ENCODE results near the gene SLC30A2. TPM values are rescaled to one million over a fixed set of nuclear protein-coding genes. Genes with fewer than 3 reads are reported as not detected.
A peak's percentile ranks its signal among the peaks of the same experiment; 100 is the strongest.

The SLC30A2 gene
- total RNA-seq, 1 donor from 2014 or later, result 4.4 TPM

DNA sequence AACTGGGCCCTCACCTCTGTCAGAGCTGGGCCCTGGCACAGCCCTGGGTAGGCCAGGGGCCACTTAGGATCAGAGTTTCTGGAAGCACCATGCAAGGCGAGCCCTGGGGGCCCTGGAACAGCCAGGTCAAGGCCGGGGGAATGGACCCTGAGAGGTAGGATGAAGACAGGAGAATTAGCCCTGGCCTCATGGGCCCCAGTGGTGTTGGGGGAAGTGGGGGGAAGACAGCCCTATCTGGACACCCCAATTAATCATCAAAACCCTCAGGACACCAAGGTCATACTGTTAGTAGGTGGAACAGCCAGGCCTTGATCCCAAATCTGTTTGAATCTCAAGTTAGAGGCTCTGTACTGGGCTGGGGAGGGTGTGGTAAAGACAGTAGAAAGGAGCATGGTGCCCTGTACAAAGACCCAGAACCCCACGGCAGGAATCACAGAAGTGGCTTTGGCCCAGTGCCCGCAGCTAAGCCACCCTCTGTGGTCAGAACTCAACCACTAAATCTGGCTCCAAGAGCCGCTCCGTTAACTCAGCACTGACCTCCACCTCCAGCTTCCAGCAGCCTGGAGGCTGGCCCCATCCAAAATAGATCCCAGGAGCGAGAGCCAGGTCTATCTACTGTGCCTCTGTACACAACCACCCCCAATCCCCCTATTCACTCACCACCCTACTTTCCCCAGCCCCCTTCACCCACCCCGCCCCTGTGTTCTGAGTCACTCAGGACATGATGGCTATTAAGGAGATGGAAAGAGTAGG is 35.5 kb upstream of the SLC30A2 start:
- no peak for DNase-seq (ENCODE audit: extremely low spot score, unreplicated experiment)
- H3K36me3 Mint-ChIP-seq, result no peaks in the 10 kb centered on the region
- H3K4me3 Mint-ChIP-seq, result no peak overlapping the region
- no peaks in the 10 kb centered on the region for H3K9me3 Mint-ChIP-seq
- TF ChIP-seq, protein P1, sequence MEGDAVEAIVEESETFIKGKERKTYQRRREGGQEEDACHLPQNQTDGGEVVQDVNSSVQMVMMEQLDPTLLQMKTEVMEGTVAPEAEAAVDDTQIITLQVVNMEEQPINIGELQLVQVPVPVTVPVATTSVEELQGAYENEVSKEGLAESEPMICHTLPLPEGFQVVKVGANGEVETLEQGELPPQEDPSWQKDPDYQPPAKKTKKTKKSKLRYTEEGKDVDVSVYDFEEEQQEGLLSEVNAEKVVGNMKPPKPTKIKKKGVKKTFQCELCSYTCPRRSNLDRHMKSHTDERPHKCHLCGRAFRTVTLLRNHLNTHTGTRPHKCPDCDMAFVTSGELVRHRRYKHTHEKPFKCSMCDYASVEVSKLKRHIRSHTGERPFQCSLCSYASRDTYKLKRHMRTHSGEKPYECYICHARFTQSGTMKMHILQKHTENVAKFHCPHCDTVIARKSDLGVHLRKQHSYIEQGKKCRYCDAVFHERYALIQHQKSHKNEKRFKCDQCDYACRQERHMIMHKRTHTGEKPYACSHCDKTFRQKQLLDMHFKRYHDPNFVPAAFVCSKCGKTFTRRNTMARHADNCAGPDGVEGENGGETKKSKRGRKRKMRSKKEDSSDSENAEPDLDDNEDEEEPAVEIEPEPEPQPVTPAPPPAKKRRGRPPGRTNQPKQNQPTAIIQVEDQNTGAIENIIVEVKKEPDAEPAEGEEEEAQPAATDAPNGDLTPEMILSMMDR (conservative IDR thresholded peaks at IDR 0.05), result no peak
- peaks cover 23% of the 10 kb centered on the region for H3K4me1 Mint-ChIP-seq (ENCODE audit: unreplicated experiment)
- peaks cover 4% of the 10 kb centered on the region for H3K27me3 Mint-ChIP-seq
- H3K27ac Mint-ChIP-seq, result peak overlapping the region; percentile 93

DNA sequence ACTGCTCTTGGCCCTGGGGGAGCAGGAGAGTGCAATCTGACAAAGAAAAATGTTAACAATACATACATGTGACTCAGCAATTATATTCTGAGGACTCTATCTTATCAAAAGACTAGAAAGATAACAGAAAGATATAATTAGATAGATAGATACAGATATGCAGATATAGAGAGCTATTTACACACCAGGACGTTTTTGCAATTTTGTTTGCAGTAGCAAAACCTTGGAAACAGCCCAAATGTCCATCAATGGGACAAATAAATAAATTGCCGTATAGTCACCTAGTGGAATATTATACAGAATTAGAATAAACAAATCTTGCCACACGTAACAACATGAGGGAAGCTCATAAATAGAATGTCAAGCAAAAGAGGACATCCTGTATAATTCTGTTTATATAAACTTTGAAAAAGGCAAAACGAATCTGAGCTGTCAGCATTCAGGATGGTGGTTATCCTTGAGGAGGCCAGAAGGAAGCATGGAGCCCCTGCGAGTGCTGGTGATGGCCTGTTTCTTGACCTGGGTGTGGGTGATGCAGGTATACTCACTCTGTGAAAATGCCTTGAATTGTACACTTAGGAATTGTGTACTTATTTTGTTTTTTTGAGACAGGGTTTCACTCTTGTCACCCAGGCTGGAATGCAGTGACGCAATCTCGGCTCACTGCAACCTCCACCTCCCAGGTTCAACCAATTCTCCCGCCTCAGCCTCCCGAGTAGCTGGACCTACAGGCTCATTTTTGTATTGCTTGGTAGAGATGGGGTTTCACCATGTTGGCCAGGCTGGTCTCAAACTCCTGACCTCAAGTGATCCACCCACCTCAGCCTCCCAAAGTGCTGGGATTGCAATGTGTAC is 34.3 kb upstream of the SLC30A2 start:
- Mint-ChIP-seq H3K9me3 (no peaks in the 10 kb centered on the region), H3K4me1 (ENCODE audit: unreplicated experiment) (peaks cover 31% of the 10 kb centered on the region), H3K27me3 (peaks cover under 1% of the 10 kb centered on the region), H3K4me3 (no peak overlapping the region), H3K27ac (peak overlapping the region; percentile 93), H3K36me3 (no peaks in the 10 kb centered on the region)
- no peak for DNase-seq (ENCODE audit: extremely low spot score, unreplicated experiment)
- TF ChIP-seq, protein P1 (conservative IDR thresholded peaks at IDR 0.05), result no peak

DNA sequence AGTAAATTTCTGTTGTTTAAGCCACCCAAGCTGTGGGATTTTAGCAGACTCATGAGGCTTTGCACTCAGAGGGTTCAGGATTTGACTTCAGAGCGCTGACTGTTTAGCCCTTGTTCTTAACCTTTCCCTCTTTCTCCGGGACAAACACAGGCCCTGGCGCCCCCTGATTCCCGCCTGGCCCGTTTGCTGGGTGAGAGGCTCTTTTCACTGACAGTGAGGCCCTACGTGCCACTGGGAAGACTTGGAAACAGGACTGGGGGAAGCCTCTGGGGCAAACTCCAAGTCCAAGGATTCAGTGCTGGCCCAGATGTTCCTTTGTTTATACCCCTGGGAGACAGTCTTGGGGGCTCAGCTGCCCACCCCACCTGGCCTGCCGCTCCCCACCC is 33.3 kb upstream of the SLC30A2 start:
- H3K27me3 Mint-ChIP-seq, result no peaks in the 10 kb centered on the region
- TF ChIP-seq, protein P1 (conservative IDR thresholded peaks at IDR 0.05), result no peak

DNA sequence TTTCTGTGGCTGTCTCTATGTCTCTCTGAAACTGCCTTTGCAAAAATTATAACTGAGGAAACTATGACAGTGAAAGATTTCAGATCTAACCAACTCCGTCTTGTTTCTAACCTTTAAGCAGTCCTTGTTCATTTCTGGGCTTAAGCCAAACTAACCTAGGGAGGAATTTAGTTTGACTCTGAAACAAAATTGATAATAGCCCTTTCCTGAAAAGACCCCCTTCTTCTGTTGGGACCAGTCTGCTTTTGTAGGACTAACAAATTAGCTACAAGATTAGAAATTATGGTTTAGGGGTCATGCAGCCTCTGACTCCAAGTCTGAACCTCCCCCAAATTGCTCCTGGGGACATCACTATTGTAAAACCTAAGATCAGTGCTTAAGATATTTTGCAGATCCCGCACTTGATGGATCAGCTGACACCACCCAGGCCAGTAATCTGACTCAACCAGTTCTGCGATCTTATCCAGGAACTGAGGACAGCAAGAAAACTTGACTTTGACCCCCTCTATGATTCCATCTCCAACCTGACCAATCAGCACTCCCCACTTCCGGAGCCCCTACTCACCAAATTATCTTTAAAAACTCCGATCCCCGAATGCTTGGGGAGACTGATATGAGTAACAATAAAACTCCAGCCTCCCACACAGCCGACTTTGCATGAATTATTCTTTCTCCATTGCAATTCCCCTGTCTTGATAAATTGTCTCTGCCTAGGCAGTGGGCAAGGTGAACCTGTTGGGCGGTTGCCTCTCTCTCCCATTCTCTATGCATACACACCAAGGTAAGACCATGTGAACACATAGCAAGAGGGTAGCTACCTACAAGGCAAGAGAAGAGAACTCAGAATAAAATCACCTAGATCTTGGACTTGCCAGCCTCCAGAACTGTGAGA is 32.6 kb upstream of the SLC30A2 start:
- Mint-ChIP-seq H3K4me1 (ENCODE audit: unreplicated experiment) (peaks cover 31% of the 10 kb centered on the region), H3K36me3 (no peaks in the 10 kb centered on the region), H3K4me3 (peak overlapping the region; percentile 68), H3K27me3 (no peaks in the 10 kb centered on the region), H3K9me3 (no peaks in the 10 kb centered on the region), H3K27ac (peak overlapping the region; percentile 93)
- TF ChIP-seq, protein P1 (conservative IDR thresholded peaks at IDR 0.05), result no peak
- no peak for DNase-seq (ENCODE audit: extremely low spot score, unreplicated experiment)

More for the DNA sequence above, 33.3 kb upstream of the SLC30A2 start:
- no peaks in the 10 kb centered on the region for H3K36me3 Mint-ChIP-seq
- no peaks in the 10 kb centered on the region for H3K9me3 Mint-ChIP-seq
- H3K27ac Mint-ChIP-seq, result peak overlapping the region; percentile 93
- H3K4me3 Mint-ChIP-seq, result peak overlapping the region; percentile 25
- no peak for DNase-seq (ENCODE audit: extremely low spot score, unreplicated experiment)
- H3K4me1 Mint-ChIP-seq (ENCODE audit: unreplicated experiment), result peaks cover 31% of the 10 kb centered on the region

DNA sequence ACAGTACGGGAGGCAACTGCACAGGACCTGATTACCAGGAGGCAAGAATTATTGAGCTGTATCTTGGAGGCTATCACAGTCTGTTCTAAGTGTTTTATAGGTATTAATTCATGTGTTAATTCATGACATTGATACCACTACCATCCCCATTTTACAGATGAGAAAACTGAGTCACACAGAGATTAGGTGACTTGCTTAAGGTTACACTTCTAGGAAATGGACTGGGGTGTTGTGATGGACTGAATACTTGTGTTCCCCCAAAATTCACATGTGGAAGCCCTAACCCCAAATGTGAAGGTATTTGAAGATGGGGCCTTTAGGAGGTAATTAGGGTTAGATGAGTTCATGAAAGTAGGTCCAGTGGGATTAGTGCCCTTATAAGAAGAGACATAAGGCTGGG is 31.6 kb upstream of the SLC30A2 start:
- Mint-ChIP-seq H3K27ac (peak overlapping the region; percentile 93), H3K36me3 (no peaks in the 10 kb centered on the region), H3K9me3 (no peaks in the 10 kb centered on the region), H3K4me3 (no peak overlapping the region), H3K4me1 (ENCODE audit: unreplicated experiment) (peaks cover 35% of the 10 kb centered on the region), H3K27me3 (no peaks in the 10 kb centered on the region)
- no peak for DNase-seq (ENCODE audit: extremely low spot score, unreplicated experiment)
- TF ChIP-seq, protein P1 (conservative IDR thresholded peaks at IDR 0.05), result no peak
